Head of caudate nucleus (tissue), 42 donors: ENCODE measurements around the gene TRIP13.
A peak's percentile ranks its signal among the peaks of the same experiment; 100 is the strongest.
"Not testable (repeated sequence)": the region's sequence is repeated elsewhere in the genome, so short reads cannot be mapped to it uniquely, and the experiment has no call there.

ENCODE experiments used
- DNase-seq, 42 donors: peaks; one replicate each; pipeline versions ENCODE4 v3.0.0 to v3.0.0-alpha.2; 2020 to 2021; ENCODE audit warnings: mixed read lengths in 7 of 42
- intact Hi-C: fragments of 100-400 bp; cut with DNase I; formaldehyde crosslinking; loops from one replicate; pipeline ENCODE4 v1.15.0; 2022

Gene TRIP13

DNA sequence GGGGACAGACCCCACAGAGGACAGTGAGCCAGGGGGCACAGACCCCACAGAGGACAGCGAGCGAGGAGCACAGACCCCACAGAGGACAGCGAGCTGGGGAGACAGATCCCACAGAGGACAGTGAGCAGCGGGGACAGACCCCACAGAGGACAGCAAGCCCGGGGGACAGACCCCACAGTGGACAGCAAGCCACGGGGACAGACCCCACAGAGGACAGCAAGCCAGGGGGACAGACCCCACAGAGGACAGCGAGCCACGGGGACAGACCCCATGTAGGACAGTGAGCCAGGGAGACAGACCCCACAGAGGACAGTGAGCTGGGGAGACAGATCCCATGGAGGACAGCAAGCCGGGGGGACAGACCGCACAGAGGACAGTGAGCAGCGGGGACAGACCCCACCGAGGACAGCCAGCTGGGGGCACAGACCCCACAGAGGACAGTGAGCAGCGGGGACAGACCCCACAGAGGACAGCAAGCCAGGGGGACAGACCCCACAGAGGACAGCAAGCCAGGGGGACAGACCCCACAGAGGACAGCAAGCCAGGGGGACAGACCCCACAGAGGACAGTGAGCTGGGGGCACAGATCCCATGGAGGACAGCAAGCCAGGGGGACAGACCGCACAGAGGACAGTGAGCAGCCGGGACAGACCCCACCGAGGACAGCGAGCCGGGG, 39.1 kb upstream of the TRIP13 start:
- peak in 4 of 42 donors; percentile 2 to 11 (median 6) for DNase-seq
- intact Hi-C loops, result not testable (repeated sequence)

DNA sequence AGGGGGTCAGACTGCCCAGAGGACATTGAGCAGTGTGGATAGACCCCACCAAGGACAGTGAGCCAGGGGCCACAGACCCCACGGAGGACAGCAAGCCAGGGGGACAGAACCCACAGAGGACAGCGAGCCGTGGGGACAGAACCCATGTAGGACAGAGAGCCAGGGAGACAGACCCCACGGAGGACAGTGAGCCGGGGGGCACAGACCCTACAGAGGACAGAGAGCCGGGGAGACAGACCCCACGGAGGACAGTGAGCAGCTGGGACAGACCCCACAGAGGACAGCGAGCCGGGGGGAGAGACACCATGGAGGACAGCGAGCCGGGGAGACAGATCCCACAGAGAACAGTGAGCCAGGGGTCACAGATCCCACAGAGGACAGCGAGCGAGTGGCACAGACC, 38.5 kb upstream of the TRIP13 start:
- DNase-seq, result peak in 3 of 42 donors; percentile 4 to 9 (median 8)
- intact Hi-C loops, result no loop called here

DNA sequence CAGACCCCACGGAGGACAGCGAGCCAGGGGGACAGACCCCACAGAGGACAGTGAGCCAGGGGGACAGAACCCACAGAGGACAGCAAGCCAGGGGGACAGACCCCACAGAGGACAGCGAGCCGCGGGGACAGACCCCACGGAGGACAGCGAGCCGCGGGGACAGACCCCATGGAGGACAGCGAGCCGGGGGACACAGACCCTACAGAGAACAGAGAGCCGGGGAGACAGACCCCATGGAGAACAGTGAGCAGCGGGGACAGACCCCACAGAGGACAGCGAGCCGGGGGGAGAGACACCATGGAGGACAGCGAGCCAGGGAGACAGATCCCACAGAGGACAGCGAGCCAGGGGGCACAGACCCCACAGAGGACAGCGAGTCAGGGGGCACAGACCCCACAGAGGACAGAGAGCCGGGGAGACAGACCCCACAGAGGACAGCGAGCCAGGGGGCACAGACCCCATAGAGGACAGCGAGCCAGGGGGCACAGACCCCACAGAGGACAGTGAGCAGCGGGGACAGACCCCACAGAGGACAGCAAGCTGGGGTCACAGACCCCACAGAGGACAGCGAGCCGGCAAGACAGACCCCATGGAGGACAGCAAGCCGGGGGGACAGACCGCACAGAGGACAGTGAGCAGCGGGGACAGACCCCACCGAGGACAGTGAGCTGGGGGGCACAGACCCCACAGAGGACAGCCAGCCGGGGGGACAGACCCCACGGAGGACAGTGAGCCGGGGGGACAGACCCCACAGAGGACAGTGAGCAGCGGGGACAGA, 37.5 kb upstream of the TRIP13 start:
- DNase-seq, result peak in 2 of 42 donors; percentile 0 to 6

DNA sequence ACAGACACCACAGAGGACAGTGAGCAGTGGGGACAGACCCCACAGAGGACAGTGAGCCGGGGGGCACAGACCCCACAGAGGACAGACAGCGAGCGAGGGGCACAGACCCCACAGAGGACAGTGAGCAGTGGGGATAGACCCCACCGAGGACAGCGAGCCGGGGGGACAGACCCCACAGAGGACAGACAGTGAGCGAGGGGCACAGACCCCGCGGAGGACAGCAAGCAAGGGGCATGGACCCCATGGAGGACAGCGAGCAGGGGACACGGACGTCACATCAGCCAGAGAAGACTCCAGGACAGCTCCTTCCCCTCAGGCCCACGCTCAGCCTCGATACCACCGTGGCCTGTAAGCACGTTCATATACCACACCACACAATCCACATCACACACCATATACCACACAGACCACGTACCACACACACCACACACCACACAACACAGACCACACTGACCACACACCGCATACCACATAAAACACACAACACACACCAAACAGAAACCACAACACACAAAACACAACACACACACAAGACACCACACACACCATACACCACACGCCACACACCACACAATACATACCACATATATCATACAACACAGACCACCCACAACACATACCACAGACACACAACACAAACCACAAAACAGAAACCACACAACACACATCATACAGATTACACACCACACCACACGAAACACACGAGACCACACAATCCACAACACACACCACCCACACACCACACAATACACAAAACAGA, 36.7 kb upstream of the TRIP13 start:
- no peak for DNase-seq

More for the DNA sequence above, 37.5 kb upstream of the TRIP13 start:
- intact Hi-C loops, result no loop called here

DNA sequence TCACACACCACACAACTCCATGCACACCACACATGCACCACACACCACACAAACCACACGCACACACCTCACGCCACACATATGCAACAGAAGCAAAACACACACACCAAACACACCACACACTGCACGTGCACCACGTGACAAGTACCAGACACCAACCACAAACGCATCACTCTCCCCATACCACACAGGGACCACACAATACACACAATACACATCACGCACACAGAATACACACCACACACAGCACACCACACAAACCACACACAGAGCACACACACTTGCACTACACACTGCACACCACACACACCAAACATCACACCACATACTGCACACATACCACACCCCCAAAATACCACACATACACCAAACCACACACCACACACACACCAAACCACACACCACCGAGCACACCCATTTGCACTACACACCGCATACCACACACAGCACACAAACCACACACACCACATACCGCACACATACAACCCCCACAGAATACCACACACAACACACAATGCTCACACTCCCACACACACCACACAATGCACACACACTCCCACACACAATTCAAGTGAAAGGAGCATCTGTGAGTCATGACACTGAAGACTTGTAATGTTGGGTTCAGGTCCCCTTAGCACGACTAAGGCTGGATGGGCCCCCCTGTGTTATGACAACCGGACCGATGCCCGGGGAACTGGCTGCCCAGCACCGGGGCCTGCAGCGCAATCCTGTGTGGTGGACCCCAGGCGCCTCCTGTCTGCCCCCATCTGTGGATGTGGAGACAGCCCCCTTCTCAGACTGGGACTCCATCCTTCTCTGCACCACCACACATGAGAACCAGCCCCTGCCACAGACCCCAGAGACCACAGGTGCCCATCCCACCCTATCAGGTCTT, 35.9 kb upstream of the TRIP13 start:
- peak in 2 of 42 donors; percentile 21 to 32 for DNase-seq
- intact Hi-C loops, result no loop called here

More for the DNA sequence above, 36.7 kb upstream of the TRIP13 start:
- intact Hi-C loops, result no loop called here

DNA sequence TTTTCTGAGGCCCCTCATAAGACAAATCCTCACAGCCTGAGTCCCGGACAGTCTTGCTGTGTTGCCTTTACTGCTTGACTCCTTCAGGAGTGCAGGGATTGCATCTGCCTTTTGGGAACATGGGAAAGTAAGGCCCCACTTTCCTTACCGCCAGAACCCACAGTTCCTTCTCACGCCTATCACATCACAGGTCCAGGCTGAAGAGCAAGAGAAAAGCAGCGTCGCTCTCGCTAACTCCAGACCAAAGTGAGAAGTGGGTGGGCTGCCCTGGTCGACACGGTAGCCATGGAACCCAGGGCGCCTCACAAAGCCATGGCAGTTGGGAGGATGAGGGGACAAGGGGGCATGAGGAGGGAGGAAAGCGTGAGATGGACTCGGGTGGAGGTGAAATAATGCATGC, 34.0 kb upstream of the TRIP13 start:
- peak in 1 of 42 donors; percentile 1 for DNase-seq
- intact Hi-C loops, result no loop called here

DNA sequence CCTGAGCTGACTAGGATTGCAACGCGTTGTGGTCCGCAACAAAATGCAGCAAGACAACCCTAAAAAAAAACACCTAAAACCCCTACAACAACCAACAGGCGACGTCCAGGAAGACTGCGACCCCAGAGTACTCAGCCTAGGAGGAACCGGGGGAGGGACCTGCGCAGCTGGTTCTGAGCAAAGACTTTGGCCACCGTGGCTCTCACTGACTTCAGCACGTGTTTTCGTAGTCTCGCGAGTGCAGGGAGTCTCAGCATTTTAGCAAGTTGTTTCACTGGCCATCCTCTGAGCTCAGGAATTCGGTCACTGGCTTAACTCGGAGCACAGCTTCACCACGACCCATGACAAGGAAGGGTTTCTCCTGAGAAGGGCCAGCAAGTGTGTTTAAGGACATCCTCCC, 33.3 kb upstream of the TRIP13 start:
- DNase-seq, result peak in 1 of 42 donors; percentile 1

DNA sequence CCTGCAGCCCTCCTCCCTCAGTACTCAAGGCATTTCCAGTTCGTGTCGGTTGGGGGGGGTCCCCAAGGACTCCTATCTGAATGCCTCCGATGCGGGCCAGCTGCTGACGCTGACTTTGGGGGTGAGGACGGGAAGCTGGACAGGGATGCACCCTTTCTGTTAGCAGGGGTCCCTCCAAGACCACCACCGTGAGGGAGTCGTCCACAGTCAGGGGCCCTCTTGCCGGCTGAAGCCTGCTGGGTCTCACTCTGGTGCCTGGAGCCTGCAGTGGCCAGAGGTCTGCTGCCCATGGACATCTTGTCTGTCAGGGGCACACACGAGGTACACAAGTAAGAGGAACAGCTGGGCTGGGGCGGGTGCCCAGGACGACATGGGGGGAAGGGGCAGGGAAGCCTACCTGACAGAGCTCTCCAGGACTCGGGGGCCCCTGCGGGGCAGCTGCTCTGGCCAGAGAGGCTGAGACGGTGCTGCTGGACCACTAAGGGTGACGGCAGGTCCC, 32.8 kb upstream of the TRIP13 start:
- no peak for DNase-seq
- intact Hi-C loops, result no loop called here

More for the DNA sequence above, 33.3 kb upstream of the TRIP13 start:
- intact Hi-C loops, result no loop called here

DNA sequence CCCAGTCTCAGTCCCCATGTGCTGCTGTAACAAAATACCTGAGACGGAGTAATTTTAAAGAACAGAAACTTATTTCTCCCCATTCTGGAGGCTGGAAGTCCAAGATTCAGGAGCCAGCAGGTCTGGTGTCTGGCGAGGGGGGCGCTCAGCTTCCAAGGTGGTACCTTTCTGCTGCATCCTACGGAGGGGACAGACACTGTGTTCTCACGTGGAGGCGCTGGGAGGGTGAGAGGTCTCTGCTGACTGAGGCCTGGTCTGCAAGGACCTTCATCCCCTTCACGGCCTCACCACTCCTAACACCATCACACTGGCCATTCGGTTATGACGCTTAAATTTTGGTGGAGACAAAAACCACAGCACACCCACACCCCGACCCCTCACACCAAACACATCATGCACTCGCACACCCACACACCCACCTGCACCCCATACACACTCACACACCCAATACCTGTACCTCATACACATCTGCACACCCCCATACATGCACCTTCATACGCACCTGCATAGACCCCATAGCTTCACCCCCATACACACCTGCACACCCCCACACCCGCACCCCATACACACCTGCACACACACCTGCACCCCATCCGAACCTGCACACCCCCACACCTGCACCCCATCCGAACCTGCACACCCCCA, 32.1 kb upstream of the TRIP13 start:
- no peak for DNase-seq
- intact Hi-C loops, result no loop called here

DNA sequence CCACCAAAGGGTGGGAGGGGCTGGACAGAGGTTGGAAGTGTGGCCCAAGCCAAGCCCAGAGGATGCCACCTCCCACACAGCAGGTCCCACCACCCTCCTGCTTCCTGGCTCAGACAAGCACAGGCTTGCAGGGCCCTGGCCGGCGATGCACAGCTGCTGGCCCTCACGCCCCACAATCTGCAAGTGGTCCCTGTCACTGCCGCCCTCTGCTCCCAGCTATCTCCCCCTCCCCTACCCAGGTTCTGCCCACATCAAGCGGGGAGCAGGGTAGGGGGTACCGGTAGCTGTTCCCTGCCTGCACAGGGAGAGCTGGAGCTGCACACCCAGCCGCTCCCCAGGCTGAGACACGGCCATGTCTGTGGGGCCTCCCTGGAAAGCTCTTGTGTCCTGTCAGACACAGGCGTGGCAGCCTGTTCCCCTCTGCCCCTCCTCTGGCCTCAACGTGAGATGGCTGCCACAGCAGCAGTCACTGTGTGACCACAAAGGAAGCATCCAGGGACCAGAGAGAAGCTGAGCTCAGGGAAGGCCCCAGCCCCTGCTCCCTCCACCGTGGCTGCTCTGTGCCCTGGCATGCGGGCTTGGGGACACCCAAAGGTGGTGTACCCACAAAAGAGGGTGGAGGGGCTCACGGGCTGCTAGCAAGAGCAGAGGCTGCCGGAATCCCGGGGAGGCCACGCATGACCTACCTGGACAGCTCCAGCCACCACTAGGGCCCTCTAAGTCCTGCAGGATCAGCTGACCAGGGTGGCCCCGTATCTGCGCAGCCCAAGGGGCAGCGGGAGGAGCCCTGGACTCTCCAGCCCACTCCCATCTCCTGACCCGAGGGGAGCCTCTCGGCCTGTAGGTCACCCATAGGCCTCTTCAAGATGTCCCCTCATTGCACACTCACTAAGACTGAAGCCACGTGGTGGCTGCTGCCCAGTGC, 31.0 kb upstream of the TRIP13 start:
- no peak for DNase-seq
- intact Hi-C loops, result no loop called here

DNA sequence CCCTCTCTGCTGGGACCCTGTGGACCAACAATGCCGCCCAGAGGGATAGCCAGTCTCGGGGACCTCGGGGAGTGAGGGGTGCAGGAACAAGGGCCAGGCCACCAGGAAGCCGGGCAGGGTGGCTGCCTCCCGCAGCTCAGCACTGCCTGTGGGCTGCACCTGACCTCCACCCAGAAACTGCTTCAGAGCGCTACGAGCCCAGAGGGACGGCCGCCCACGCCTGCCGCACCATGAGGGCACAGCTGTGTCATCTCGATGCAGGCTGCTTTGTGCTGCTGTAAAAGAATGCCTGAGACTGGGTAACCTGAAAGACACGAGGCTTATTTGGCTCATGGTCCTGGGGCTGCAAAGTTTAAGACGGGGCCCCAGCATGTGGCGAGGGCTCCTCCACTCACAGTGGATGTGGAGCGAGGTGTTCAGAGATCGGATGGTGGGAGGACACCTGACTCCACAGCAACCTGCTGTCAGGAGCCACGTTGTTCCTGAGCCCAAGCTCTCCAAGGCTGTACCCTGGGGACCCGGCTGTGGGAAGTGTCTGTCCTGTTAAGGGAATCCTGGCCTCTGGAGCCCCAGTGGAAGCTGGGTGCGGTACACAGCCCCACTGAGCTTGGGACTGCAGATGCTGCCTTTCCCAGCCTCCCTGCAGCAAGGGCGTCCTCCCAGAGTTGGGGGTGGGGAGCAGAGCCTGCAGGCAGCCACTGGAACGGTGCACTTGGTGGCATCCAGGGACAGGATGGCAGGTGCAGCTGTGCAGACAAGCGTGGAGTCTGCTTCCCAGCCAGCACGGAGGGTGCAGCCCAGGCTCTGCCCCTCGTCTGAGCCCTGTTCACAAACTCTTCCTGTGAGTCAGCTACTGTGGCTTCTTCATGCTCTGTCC, 30.1 kb upstream of the TRIP13 start:
- intact Hi-C loops, result no loop called here
- peak in 26 of 42 donors; percentile 18 to 69 (median 43) for DNase-seq

DNA sequence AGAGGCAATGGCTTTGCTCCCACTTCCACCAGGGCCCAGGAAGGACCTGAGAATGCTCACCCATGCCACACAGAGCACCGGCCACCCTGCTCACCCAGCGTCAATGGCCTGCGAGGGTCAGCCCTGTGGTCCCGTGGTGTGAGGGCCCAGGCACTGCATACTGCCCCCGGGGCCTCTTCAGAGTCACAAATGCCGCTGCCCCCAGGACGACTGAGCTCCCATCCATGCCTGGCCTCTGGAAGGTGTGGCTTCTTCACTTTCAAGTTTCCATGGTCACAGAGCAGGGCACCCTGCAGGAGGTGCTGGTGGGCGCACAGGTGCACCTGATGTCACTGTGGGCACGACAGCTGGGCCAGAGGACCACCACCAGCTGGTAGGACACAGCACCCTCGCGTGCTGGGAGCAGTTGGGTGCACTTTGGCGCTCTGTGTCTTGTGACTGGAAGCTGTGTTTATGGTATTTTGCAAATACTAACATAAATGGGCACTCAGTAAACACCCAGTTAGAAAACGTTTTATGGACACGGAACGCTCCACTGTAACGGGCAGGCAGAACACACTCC, 29.4 kb upstream of the TRIP13 start:
- intact Hi-C loops, result no loop called here
- no peak for DNase-seq

DNA sequence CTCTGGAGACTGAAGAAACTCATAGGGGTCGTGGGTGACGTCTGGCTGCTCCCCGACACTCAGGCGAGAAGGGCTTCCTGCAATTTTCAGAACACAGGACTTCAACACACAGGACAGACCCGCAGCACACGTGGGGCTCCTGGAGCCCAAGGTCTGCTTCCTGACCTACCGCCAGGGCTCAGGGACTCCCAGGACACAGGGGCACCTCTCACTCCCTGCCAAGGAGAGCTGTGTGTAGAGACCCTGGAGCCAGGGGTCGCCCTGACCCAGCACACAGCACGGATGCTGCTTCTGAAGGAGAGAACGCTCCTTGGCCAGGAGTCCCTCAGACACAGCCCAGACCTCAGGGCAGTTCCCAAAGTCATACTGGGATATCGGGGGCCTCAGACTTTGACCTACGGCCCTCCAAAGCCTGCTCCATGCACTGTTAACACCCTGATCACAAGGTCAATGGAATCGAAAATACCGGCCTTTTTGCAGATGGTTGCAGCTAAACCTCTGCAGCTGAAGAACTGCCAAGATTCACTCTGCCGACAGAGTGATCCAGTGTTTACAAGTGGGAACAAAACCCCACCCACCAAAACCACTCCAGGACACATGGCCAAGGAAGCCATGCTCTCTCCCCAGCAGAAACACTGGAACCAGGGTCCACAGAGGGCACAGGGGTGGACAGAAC, 28.1 kb upstream of the TRIP13 start:
- DNase-seq, result no peak
- intact Hi-C loops, result no loop called here

DNA sequence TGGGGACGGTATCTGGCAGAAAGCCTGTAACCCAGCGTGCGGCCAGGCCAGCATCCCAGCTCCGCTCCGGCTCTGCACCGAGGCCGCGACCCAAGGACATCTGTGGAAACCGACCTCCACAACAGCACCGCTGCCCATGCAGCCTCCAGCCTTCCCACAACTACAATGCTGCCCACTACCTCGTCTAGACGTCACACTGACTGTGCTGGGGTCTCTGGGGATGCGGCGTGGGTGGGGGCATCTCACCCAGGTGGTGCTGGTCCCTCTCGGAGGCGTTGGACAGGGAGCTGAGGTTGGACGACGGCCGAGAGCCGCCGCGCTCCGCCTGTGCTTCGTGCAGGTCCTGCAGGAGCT, 27.5 kb upstream of the TRIP13 start:
- no peak for DNase-seq
- intact Hi-C loops, result no loop called here

DNA sequence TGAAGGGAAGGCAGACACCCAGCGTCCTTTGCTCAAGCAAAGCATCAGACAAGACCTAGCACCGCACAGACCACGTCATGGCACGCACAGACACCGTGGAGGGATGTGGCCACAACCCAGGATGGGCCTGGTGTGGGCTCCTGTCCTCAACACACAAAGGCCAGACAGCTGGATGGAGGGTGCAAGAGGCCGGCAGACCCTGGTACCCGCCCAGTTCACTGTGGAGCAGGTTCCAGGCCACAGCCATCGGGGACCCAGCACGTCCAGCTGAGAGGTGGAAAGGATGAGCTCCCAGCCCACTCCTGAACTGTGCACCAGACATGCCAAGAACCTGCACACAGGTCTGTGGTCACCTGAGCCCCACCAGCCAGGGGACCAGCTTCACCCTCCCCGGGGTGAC, 26.9 kb upstream of the TRIP13 start:
- DNase-seq, result no peak
- intact Hi-C loops, result no loop called here
